Measurements from ENCODE around the gene LINC00632.
"Not testable (repeated sequence)": the region's sequence is repeated elsewhere in the genome, so short reads cannot be mapped to it uniquely, and the experiment has no call there.

- TF ChIP-seq POLR2A, CTCF (IDR thresholded peaks at IDR 0.05): not testable (repeated sequence)
Measured at GRCh38 chrX:140691596-140691995, 18.0 kb upstream of the LINC00632 start.
